ENCODE measurements around the gene MSL3. TPM values are rescaled to one million over a fixed set of nuclear protein-coding genes. Genes with fewer than 3 reads are reported as not detected.
A peak's percentile ranks its signal among the peaks of the same experiment; 100 is the strongest.

The MSL3 gene
- total RNA-seq, 2 donors from 2014 or later = 16.2 to 18.0 TPM

GRCh38 chrX:11768039-11768438 is 10.0 kb downstream of the MSL3 start:
- TF ChIP-seq CTCF (conservative IDR thresholded peaks at IDR 0.05) = no peak
- H3K4me3 ChIP-seq (ENCODE audit: low read length) = no peak overlapping the region
- H3K36me3 ChIP-seq (ENCODE audit: control insufficient read depth, insufficient read depth, low read length) = peaks cover 24% of the 10 kb centered on the region
- H3K27ac ChIP-seq (ENCODE audit: low read depth, low read length) = no peak overlapping the region
- Mint-ChIP-seq H3K27me3 (ENCODE audit: insufficient read depth) (no peaks in the 10 kb centered on the region), H3K27ac (no peak overlapping the region), H3K4me3 (no peak overlapping the region), H3K9me3 (peaks cover 36% of the 10 kb centered on the region), H3K4me1 (no peaks in the 10 kb centered on the region), H3K36me3 (ENCODE audit: low read depth) (peaks cover 20% of the 10 kb centered on the region)
- WGBS, 2 experiments (ENCODE audit: insufficient coverage in 1 of 2, insufficient read length in 1 of 2) = 88% methylated on average over 3 of the region's 3 CpGs; no CpG with 5 or more reads in 1 of the 2 experiments
- no peaks in the 10 kb centered on the region for H3K4me1 ChIP-seq (ENCODE audit: control insufficient read depth, insufficient read depth, low read length)
- H3K9me3 ChIP-seq (ENCODE audit: control insufficient read depth, low read length) = no peaks in the 10 kb centered on the region
- H3K9ac ChIP-seq (ENCODE audit: extremely low read depth, low read length, poor library complexity, severe bottlenecking) = no peak overlapping the region
- no peaks in the 10 kb centered on the region for H3K27me3 ChIP-seq (ENCODE audit: control insufficient read depth, insufficient read depth, low read length, poor library complexity, severe bottlenecking)
- no peak for DNase-seq

- H3K27ac Mint-ChIP-seq = no peak overlapping the region
- no peaks in the 10 kb centered on the region for H3K27me3 Mint-ChIP-seq (ENCODE audit: insufficient read depth)
- DNase-seq = peak; percentile 63
- TF ChIP-seq CTCF (conservative IDR thresholded peaks at IDR 0.05) = peak; percentile 85
- Histone ChIP-seq H3K27ac (ENCODE audit: low read depth, low read length) (no peak overlapping the region), H3K4me3 (ENCODE audit: low read length) (no peak overlapping the region), H3K9me3 (ENCODE audit: control insufficient read depth, low read length) (no peaks in the 10 kb centered on the region), H3K4me1 (ENCODE audit: control insufficient read depth, insufficient read depth, low read length) (no peaks in the 10 kb centered on the region), H3K36me3 (ENCODE audit: control insufficient read depth, insufficient read depth, low read length) (peaks cover 10% of the 10 kb centered on the region), H3K9ac (ENCODE audit: extremely low read depth, low read length, poor library complexity, severe bottlenecking) (no peak overlapping the region), H3K27me3 (ENCODE audit: control insufficient read depth, insufficient read depth, low read length, poor library complexity, severe bottlenecking) (no peaks in the 10 kb centered on the region)
- H3K4me3 Mint-ChIP-seq = no peak overlapping the region
- 29 to 31% methylated on average over 5 to 12 of the region's 12 CpGs for WGBS, 2 experiments (ENCODE audit: insufficient coverage in 1 of 2, insufficient read length in 1 of 2)
- no peaks in the 10 kb centered on the region for H3K4me1 Mint-ChIP-seq
- peaks cover 10% of the 10 kb centered on the region for H3K36me3 Mint-ChIP-seq (ENCODE audit: low read depth)
- H3K9me3 Mint-ChIP-seq = peaks cover 28% of the 10 kb centered on the region
These were observed 12.3 kb downstream of the MSL3 start for GRCh38 chrX:11770320-11770719.

- H3K27me3 ChIP-seq (ENCODE audit: control insufficient read depth, insufficient read depth, low read length, poor library complexity, severe bottlenecking) = no peaks in the 10 kb centered on the region
- no peaks in the 10 kb centered on the region for H3K27me3 Mint-ChIP-seq (ENCODE audit: insufficient read depth)
- H3K4me3 Mint-ChIP-seq = no peak overlapping the region
- TF ChIP-seq CTCF (conservative IDR thresholded peaks at IDR 0.05) = no peak
- H3K9ac ChIP-seq (ENCODE audit: extremely low read depth, low read length, poor library complexity, severe bottlenecking) = no peak overlapping the region
- 100% methylated on average over 4 of the region's 4 CpGs; no CpG with 5 or more reads in 1 of the 2 experiments for WGBS, 2 experiments (ENCODE audit: insufficient coverage in 1 of 2, insufficient read length in 1 of 2)
- no peak overlapping the region for H3K27ac ChIP-seq (ENCODE audit: low read depth, low read length)
- H3K9me3 Mint-ChIP-seq = peaks cover 51% of the 10 kb centered on the region
- peaks cover 12% of the 10 kb centered on the region for H3K36me3 Mint-ChIP-seq (ENCODE audit: low read depth)
- DNase-seq = no peak
- no peaks in the 10 kb centered on the region for H3K9me3 ChIP-seq (ENCODE audit: control insufficient read depth, low read length)
- no peak overlapping the region for H3K27ac Mint-ChIP-seq
- H3K4me1 Mint-ChIP-seq = no peaks in the 10 kb centered on the region
- H3K36me3 ChIP-seq (ENCODE audit: control insufficient read depth, insufficient read depth, low read length) = peaks cover 7% of the 10 kb centered on the region
- no peak overlapping the region for H3K4me3 ChIP-seq (ENCODE audit: low read length)
- H3K4me1 ChIP-seq (ENCODE audit: control insufficient read depth, insufficient read depth, low read length) = no peaks in the 10 kb centered on the region
These were observed 20.2 kb downstream of the MSL3 start for GRCh38 chrX:11778230-11778629.
